HG02678 (cell line): ENCODE measurements around the gene PTPRS.

Experiments used
- ATAC-seq: cut with Tn5 transposase; IDR thresholded peaks from one replicate; pipeline ENCODE4 v1.9.1; 2021; ENCODE audit warnings: mild to moderate bottlenecking, moderate library complexity; ENCODE audit not compliant: unreplicated experiment

PTPRS gene

GRCh38 chr19:5309438-5310204 is 31.0 kb downstream of the PTPRS start:
- no peak for ATAC-seq

DNA sequence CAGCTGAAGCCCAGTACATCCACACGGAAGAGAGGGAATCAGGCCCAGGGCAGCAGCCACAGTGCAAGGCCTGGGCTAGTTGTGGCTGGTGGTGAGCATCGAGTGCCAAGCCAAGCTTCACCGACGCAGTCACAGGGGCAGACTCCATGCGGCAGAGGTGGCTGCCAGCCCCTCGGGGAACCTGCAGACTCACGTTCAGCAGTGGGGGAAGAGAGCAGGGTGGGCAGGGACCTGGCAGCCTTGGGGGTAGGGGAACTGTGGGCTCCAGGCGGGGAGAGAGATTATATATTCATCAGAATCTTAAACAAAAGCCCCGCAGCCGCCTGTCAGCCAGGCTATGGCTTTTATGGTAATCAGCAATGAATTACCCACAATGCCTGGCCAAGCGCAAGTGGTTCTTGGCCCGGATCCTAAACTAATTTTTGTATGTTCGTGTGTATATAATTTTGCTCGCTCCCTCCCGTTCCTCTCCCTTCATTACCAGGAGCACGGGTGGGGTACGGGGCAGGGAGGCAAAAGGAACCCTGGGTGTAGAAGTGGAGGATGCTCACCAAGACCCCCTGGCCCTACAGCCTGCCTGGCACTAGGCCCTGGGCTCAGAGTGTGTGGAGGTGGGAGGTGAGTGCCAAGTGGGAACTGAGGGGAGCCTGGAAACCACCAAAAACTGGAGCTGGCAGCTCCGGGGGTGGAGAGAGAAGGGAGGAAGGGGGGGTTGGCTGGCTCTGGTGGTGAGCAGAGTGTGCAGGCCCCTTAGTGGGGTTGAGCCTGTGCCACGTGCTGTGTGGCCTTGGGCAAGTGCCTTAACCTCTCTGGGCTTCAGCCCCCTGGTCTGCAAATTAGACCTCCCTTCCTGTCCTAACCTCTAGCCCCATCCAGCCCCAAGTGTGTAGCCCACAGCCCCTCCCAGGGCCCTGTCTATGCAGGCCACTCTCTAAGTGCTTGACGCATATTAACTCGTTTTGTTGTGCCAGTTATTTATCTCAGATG is 31.9 kb downstream of the PTPRS start:
- no peak for ATAC-seq

DNA sequence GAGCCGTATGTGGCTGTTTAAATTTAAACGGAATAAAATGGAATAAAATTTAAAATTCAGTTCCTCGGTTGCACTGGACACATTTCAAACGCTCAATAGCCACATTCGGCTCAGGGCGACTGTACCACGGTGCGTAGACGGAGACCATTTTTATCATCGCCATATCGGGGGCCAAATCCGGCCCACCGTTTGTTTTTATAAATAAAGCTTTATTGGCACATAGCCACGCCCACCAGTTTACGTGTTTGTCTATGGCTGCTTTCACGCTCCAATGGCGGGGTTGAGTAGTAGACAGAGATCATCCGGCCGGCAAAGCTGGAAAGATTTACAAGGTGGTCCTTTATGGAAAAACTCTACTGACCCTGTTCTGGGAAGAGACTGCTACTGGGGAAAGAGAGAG is 33.0 kb downstream of the PTPRS start:
- no peak for ATAC-seq

- ATAC-seq, result no peak
Observed at GRCh38 chr19:5305163-5305562, 35.4 kb downstream of the PTPRS start.

DNA sequence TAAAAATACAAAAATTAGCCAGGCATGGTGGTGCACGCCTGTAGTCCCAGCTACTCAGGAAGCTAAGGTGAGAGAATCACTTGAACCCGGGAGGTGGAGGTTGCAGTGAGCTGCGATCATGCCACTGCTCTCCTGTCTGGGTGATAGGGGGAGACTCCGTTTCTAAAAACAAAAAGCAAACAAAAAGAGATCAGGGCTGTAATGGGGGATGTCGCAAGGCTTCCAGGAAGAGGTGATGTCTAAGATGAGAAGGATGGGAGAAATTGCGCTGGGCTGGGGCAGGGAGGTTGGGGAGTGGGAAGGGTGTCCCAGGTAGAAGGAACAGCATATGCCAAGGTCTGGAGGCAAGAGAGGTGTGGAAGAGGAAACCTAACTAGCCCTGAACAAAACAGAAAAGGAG is 36.1 kb downstream of the PTPRS start:
- ATAC-seq, result no peak

DNA sequence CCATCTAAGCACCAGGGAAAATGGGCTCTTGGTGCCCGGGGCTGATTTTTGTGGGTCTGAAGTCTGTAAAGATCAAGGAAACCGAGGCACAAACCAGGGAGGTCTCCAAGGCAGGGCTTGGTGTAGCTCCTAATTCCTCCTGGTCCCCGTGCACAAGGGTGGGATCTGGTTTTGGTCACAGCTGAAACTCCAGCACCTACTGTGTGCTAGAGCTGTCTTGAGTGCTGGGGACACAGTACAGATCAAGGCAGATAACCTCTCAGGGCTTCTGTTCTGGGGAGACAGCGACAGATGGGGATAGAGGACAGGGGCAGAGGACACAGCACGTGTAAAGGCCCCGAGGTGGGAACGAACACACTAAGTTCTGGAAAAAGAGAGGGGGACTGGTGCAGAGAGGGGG is 37.4 kb downstream of the PTPRS start:
- ATAC-seq, result no peak

- ATAC-seq, result no peak
Observed at GRCh38 chr19:5302396-5302795, 38.2 kb downstream of the PTPRS start.

GRCh38 chr19:5299137-5299536 is 41.5 kb downstream of the PTPRS start:
- ATAC-seq, result no peak

- ATAC-seq, result no peak
Observed at GRCh38 chr19:5298471-5298901, 42.1 kb downstream of the PTPRS start.

- ATAC-seq, result no peak
Observed at GRCh38 chr19:5297272-5297669, 43.3 kb downstream of the PTPRS start.

- no peak for ATAC-seq
Observed at GRCh38 chr19:5296457-5297271, 43.9 kb downstream of the PTPRS start.

GRCh38 chr19:5296021-5296420 is 44.6 kb downstream of the PTPRS start:
- no peak for ATAC-seq

- no peak for ATAC-seq
Observed at GRCh38 chr19:5294403-5295160, 46.0 kb downstream of the PTPRS start.

- ATAC-seq, result no peak
Observed at GRCh38 chr19:5293612-5294378, 46.8 kb downstream of the PTPRS start.

DNA sequence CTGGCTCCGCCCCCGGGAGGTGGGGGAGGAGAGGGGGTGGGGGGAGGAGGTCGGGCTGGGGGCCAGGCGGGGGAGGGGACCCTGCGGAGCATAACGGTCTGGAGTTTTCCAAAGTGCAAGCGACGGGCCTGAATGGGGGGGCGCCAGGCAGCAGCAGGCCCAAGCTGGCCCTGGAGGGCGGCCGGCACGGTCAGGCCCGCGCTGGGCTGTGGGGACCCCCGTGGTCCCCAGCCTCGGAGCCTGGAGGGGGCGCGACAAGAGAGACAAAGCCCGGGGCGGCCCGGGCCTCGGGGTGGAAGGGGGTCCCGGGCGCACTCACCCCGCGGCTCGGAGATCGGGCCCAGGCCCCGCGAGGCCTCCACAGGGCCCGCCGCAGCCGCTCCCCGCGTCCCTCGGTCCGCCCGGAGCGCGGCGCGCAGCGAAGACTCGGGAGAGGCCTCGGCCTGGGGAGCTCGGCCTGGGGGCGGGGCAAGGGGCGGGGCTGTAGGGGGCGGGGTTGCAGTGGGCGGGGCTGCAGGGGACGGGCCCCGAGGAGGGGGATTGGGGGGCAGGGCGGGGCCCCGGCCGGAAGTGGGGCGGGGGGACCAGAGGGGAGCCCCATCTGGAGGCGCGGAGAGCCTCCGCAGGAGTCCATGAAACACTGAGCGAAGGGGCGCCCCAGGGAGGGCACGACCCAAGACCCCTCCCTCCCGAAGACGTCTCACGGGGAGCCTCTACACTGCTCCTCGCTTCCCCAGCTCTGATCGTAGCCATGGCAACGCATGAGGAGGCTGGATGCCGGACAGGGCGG is 47.6 kb downstream of the PTPRS start:
- no peak for ATAC-seq

DNA sequence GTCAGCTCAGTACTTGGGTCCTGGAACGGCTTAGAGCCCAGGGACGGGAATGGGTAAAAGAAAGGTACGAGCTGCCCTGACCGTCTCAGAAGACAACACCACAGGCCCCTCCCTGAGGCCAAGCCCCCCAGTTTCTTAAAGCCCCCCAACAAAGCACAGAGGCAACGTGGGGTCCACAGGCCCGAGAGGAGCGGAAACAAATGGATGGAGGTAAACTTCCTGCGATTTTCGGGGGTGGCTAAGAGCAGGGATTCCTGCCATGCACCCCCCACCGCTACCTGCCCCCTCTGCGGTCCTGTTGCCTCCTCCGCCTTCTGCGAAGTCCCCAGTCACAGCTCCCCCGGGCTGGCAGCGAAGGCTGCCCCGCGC is 48.2 kb downstream of the PTPRS start:
- ATAC-seq, result no peak

GRCh38 chr19:5291588-5292193 is 48.9 kb downstream of the PTPRS start:
- ATAC-seq, result no peak
